ENCODE results near the gene CHI3L2.

- TF ChIP-seq POLR2AphosphoS5 (IDR thresholded peaks at IDR 0.05) (no peak), POLR2A (IDR thresholded peaks at IDR 0.05) (no peak), EP300 (IDR thresholded peaks at IDR 0.05) (no peak)
- TF ChIP-seq, protein P1, sequence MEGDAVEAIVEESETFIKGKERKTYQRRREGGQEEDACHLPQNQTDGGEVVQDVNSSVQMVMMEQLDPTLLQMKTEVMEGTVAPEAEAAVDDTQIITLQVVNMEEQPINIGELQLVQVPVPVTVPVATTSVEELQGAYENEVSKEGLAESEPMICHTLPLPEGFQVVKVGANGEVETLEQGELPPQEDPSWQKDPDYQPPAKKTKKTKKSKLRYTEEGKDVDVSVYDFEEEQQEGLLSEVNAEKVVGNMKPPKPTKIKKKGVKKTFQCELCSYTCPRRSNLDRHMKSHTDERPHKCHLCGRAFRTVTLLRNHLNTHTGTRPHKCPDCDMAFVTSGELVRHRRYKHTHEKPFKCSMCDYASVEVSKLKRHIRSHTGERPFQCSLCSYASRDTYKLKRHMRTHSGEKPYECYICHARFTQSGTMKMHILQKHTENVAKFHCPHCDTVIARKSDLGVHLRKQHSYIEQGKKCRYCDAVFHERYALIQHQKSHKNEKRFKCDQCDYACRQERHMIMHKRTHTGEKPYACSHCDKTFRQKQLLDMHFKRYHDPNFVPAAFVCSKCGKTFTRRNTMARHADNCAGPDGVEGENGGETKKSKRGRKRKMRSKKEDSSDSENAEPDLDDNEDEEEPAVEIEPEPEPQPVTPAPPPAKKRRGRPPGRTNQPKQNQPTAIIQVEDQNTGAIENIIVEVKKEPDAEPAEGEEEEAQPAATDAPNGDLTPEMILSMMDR (IDR thresholded peaks at IDR 0.05), result no peak
These were observed 31.3 kb upstream of the CHI3L2 start for GRCh38 chr1:111196213-111196612.

Measured in upper lobe of left lung (tissue), 4 donors.